HG02973 (cell line): Measurements from ENCODE around the gene MLX.

Source experiments
- ATAC-seq: cut with Tn5 transposase; IDR thresholded peaks from one replicate; pipeline ENCODE4 v1.9.1; 2021; ENCODE audit warnings: moderate library complexity; ENCODE audit not compliant: unreplicated experiment

The MLX gene

GRCh38 chr17:42577532-42578281, 10.8 kb downstream of the MLX start, which contains the start of gene PSMC3IP:
Gene PSMC3IP, minus strand, starts transcription at chr17:42577729. Its CDS starts 43 bp downstream, at chr17:42577686.
- peak; percentile 65 for ATAC-seq

GRCh38 chr17:42578282-42578869, 11.5 kb downstream of the MLX start:
- peak; percentile 37 for ATAC-seq

- ATAC-seq: no peak
Observed at GRCh38 chr17:42579794-42580551, 13.1 kb downstream of the MLX start.

GRCh38 chr17:42581744-42582270, 14.9 kb downstream of the MLX start:
- ATAC-seq: no peak

GRCh38 chr17:42584880-42585279, 18.0 kb downstream of the MLX start:
- no peak for ATAC-seq

- no peak for ATAC-seq
Observed at GRCh38 chr17:42585353-42585752, 18.5 kb downstream of the MLX start.

GRCh38 chr17:42586514-42587230, 19.8 kb downstream of the MLX start:
- no peak for ATAC-seq

- no peak for ATAC-seq
Observed at GRCh38 chr17:42590886-42591285, 24.0 kb downstream of the MLX start.

- ATAC-seq: no peak
Observed at GRCh38 chr17:42591411-42591810, 24.5 kb downstream of the MLX start.

- ATAC-seq: no peak
Observed at GRCh38 chr17:42596386-42596785, 29.5 kb downstream of the MLX start.

- ATAC-seq: no peak
Observed at GRCh38 chr17:42598905-42599304, 32.0 kb downstream of the MLX start.

GRCh38 chr17:42603318-42603717, 36.4 kb downstream of the MLX start:
- ATAC-seq: no peak

- ATAC-seq: no peak
Observed at GRCh38 chr17:42607769-42608168, 40.9 kb downstream of the MLX start.

GRCh38 chr17:42608305-42609181, 41.6 kb downstream of the MLX start:
- peak; percentile 40 for ATAC-seq

GRCh38 chr17:42609182-42609813, 42.4 kb downstream of the MLX start, which contains the start of the genes RETREG3 and TUBG1:
Gene RETREG3, minus strand, starts transcription at chr17:42609374. Its CDS starts 50 bp downstream, at chr17:42609324.
Gene TUBG1, plus strand, starts transcription at chr17:42609683. Its CDS starts 55 bp downstream, at chr17:42609738.
- peak; percentile 75 for ATAC-seq

GRCh38 chr17:42609814-42610801, 43.2 kb downstream of the MLX start:
- ATAC-seq: peak; percentile 3

GRCh38 chr17:42612013-42612412, 45.1 kb downstream of the MLX start:
- ATAC-seq: no peak

- ATAC-seq: no peak
Observed at GRCh38 chr17:42613699-42614295, 46.9 kb downstream of the MLX start.
